ENCODE measurements around the gene KCNAB1.

DNA sequence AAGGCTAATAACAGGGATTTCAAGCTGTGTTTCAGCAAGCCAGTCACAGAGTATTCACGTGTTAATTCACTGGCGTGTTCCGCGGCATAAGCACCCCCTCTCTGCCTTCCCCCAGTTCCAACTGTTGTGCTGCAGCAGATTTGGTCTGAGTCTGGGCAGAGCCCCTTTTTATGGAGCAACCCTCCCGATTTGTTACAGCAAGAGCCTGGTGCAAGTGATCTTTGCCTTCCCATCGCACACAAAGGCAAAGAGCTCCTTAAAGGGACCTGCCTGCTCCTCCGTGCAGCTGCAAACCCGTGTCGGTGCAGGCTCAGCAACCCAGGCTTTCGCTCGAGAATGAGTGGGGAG is 170.5 kb downstream of the KCNAB1 start:
- TF ChIP-seq, protein P1, sequence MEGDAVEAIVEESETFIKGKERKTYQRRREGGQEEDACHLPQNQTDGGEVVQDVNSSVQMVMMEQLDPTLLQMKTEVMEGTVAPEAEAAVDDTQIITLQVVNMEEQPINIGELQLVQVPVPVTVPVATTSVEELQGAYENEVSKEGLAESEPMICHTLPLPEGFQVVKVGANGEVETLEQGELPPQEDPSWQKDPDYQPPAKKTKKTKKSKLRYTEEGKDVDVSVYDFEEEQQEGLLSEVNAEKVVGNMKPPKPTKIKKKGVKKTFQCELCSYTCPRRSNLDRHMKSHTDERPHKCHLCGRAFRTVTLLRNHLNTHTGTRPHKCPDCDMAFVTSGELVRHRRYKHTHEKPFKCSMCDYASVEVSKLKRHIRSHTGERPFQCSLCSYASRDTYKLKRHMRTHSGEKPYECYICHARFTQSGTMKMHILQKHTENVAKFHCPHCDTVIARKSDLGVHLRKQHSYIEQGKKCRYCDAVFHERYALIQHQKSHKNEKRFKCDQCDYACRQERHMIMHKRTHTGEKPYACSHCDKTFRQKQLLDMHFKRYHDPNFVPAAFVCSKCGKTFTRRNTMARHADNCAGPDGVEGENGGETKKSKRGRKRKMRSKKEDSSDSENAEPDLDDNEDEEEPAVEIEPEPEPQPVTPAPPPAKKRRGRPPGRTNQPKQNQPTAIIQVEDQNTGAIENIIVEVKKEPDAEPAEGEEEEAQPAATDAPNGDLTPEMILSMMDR (optimal IDR thresholded peaks at IDR 0.05 in 1 of 3, IDR thresholded peaks at IDR 0.05 in 1 of 3, conservative IDR thresholded peaks at IDR 0.05 in 1 of 3; ENCODE audit: extremely low read depth in 1 of 3, insufficient read depth in 2 of 3, low read length in 3 of 3): no peak
- TF ChIP-seq EZH2 (IDR thresholded peaks at IDR 0.05; ENCODE audit: low read length): no peak

Measured in keratinocyte (primary cell).